ENCODE data around the gene P4HA2.
A peak's percentile ranks its signal among the peaks of the same experiment; 100 is the strongest.

Gene P4HA2

GRCh38 chr5:132227485-132228240, at the start of gene P4HA2:
P4HA2 (minus strand) TSS chr5:132227853; CDS start chr5:132218626, 9,227 bp downstream.
- DNase-seq (ENCODE audit: low read depth in 2 of 2) = peak in 1 of 2 donors; percentile 12

DNA sequence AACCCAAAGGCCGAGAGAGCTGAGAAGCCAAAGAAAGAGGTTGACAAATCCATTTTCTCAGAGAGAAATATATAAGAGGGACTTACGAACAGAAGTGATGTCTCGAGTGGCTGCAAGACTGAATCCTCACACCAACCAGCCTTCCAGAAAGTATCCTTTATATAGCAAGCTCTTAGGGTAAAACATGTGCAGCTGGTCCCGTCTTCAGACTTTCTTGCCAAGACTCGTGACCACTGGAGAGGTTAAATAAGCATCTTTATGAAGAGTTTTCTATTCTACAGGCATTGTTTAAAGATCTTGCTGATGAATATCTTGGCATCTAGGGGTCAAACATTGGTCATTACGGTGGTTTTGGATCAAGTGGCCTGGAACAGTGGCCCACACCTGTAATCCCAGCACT, 49.6 kb upstream of the P4HA2 start:
- no peak for DNase-seq (ENCODE audit: low read depth in 2 of 2)

DNA sequence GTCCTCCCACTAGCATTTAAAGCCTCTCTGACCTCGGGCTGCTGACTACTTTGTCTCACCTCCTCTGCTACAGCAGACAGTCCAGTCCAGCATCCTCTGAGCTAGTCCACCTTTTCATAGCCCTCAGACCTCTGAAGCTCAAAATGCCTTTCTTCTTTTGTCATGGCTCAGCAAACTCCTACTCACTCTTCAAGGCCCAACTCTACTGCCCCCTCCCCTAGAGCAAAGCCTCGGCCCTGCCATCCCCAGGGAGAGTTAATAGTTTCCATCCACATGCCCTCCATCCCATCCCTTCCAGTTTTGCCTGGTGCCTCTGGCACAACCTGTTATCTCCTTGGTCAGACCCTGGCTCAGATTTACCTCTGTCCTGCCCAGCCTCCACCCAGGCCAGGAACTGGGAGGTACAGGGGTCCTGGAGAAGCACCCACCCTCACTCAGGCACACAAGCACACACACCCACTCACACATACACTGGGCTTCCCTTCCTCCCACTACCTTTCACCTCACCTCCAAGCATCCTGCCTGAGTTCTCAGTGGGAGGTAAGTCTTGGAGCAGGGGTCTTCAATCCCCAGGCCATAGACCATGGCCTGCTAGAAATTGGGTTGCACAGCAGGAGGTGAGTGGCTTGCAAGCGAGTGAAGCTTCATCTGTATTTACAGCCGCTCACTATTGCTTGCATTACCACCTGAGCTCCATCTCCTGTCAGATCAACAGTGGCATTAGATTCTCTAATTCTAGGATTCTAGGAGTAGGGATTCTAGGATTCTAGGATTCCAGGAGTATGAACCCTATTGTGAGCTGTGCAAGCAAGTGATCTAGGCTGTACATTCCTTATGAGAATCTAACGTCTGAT, 47.9 kb upstream of the P4HA2 start:
- no peak for DNase-seq (ENCODE audit: low read depth in 2 of 2)

GRCh38 chr5:132274050-132274792, 46.6 kb upstream of the P4HA2 start:
- DNase-seq (ENCODE audit: low read depth in 2 of 2) = no peak

DNA sequence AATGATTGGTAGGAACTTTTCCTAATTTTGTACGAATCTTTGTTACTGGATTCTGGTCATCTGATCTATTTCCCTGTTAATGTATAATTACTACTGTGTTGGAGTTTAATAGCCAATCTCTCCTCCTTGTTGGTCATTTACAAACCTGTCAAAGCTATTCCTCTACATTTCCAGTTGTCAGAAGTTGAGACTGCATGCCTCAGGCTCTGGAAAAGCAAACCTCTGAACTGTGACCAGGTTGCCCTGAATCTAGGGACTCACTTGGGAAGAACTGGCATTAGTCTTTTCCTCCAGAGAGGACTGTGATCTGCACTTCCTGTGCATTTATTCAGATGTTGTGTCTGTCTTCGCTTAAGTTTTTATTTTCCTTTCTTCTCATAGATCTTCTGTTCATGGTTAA, 46.0 kb upstream of the P4HA2 start:
- DNase-seq (ENCODE audit: low read depth in 2 of 2) = no peak

DNA sequence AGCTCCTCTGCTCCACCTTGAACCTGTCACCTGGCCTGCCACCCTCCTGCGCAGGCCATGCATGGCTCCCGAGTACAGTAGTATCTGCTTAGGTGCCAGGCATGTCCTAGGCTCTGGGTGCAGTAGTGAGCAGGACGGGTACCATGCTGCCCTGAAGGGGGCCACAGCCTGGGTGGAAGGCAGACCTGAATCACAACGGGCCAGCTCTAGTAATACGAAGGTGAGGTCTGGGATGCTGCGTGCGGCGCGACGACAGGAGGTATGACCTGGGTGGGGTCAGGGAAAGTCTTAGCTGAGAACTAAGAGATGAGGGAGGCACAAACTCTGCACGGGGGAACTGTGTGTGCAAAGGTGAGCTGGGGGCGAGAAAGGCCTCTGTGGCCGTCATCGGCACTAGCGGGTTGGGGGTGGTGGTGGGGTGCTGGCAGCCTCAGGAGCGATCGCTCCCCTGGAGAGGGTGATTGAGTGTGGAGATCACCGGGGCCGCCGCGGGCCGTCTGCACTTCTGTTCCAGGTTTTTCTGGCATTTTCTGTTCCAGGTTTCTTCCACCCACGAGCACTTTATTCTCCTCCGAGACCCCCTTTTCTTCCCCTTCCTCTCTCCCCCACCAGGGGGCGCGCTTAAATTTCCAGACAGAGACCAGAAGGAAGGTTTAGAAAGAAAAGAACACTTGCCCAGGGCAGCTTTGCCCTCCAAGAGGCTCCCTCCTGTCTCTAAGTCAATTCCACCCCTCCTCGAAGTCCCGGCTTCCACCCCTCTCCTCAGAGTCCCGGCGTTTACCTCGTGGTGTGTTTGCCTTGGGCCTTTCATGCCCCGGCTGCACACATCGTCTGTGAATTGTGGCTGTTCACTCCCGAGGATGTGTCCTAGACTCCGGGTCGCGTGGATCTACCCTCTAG, 44.9 kb upstream of the P4HA2 start:
- peak in 1 of 2 donors; percentile 39 for DNase-seq (ENCODE audit: low read depth in 2 of 2)

- no peak for DNase-seq (ENCODE audit: low read depth in 2 of 2)
Observed at GRCh38 chr5:132271251-132272246, 43.9 kb upstream of the P4HA2 start.

- DNase-seq (ENCODE audit: low read depth in 2 of 2) = no peak
Observed at GRCh38 chr5:132270706-132271105, 43.1 kb upstream of the P4HA2 start.

GRCh38 chr5:132270335-132270665, 42.6 kb upstream of the P4HA2 start:
- no peak for DNase-seq (ENCODE audit: low read depth in 2 of 2)

- DNase-seq (ENCODE audit: low read depth in 2 of 2) = no peak
Observed at GRCh38 chr5:132269635-132270334, 42.1 kb upstream of the P4HA2 start.

GRCh38 chr5:132268769-132269551, 41.3 kb upstream of the P4HA2 start:
- no peak for DNase-seq (ENCODE audit: low read depth in 2 of 2)

GRCh38 chr5:132267931-132268768, 40.5 kb upstream of the P4HA2 start:
- DNase-seq (ENCODE audit: low read depth in 2 of 2) = no peak

DNA sequence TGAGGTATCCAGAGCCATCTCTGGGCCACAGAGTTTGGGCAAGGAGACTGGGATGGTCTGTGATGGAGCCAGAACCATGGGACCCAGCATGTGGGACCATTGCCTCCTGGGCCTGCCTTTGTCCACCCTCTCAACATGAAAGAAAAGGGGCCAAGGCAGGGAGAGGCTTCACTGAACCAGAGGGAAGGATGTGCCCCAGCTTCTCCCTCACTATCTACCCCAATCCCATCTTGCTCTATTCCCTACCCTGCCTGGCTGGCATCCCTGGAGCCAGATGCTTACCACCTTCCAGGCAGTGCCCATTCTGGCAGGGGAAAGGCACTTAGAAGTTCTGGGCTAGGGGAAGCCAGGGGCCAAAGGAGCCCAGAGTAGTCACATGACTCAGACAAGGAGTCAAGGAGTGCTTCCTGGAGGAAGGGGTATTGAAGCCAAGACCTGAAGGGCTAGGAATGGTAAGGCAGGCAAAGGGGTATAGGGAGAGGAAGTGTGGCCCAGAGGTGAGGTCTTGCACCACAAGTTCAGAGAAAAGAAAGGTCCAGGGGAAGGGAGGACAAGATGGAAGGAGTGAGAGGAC, 39.6 kb upstream of the P4HA2 start:
- DNase-seq (ENCODE audit: low read depth in 2 of 2) = no peak

DNA sequence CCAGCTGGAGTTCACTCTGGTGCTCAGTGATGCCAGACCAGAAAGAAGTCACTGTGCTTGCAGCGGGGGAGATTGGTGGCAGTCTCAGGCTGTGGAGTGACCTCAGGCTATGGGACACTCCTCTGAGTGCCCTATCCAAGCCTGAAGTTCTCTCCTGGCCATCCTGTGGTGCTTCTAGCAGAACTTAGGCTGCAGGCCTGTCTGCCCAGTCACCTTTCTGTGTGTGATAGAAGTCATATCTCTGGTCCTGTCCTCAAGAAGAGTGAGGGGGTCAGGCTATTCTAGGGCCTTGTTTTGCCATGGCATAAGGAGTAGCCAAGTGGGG, 39.1 kb upstream of the P4HA2 start:
- no peak for DNase-seq (ENCODE audit: low read depth in 2 of 2)

GRCh38 chr5:132266031-132266835, 38.6 kb upstream of the P4HA2 start:
- DNase-seq (ENCODE audit: low read depth in 2 of 2) = no peak

GRCh38 chr5:132265336-132266030, 37.8 kb upstream of the P4HA2 start:
- no peak for DNase-seq (ENCODE audit: low read depth in 2 of 2)

Measured in stimulated activated CD8-positive, alpha-beta memory T cell treated with anti-CD3 and anti-CD28 coated beads, Interleukin-15, amount 100 ng/mL, for 4 hours (primary cell).